Activated CD8-positive, alpha-beta T cell treated with anti-CD3 and anti-CD28 coated beads, Interleukin-2, amount 10 ng/mL, durations not matched to agents 7 days and 5 days (primary cell): ENCODE data around the gene RBFOX2. TPM values are rescaled to one million over a fixed set of nuclear protein-coding genes. Genes with fewer than 3 reads are reported as not detected.
"Not testable (repeated sequence)": the region's sequence is repeated elsewhere in the genome, so short reads cannot be mapped to it uniquely, and the experiment has no call there.

Source experiments
- ATAC-seq: fragments of 150-1000 bp; cut with Tn5 transposase; one replicate; pipeline ENCODE4 v1.10.0; 2021; ENCODE audit warnings: moderate library complexity
- CTCF ChIA-PET: fragments of 350-600 bp; sonication (Branson Sonifier 250); formaldehyde crosslinking; loops from one replicate; lab custom pipeline; 2021; ENCODE audit warnings: antibody characterized with exemption; lab: Charles Lee
- POLR2A ChIA-PET: fragments of 350-600 bp; sonication (Branson Sonifier 250); formaldehyde crosslinking; loops from one replicate; lab custom pipeline; 2021; ENCODE audit warnings: antibody characterized with exemption; lab: Charles Lee
- DNase-seq: peaks from one replicate; pipeline ENCODE4 v3.0.0-alpha.2; 2020
- H3K27ac Mint-ChIP-seq: one replicate; pipeline ENCODE4 v1.8.0; 2021; ENCODE audit warnings: mild to moderate bottlenecking, mixed read lengths
- H3K27me3 Mint-ChIP-seq: one replicate; pipeline ENCODE4 v1.8.0; 2021; ENCODE audit warnings: low read depth, mixed read lengths
- H3K36me3 Mint-ChIP-seq: one replicate; pipeline ENCODE4 v1.8.0; 2021; ENCODE audit warnings: low read depth, mixed read lengths
- H3K4me1 Mint-ChIP-seq: one replicate; pipeline ENCODE4 v1.8.0; 2021; ENCODE audit warnings: low read depth, mixed read lengths
- H3K4me3 Mint-ChIP-seq: one replicate; pipeline ENCODE4 v1.8.0; 2021; ENCODE audit warnings: mild to moderate bottlenecking, mixed read lengths
- H3K9me3 Mint-ChIP-seq: one replicate; pipeline ENCODE4 v1.8.0; 2022; ENCODE audit warnings: mixed read lengths; ENCODE audit not compliant: insufficient read depth
- total RNA-seq, 2 experiments: library from RNA; stranded (reverse); gene quantifications; one replicate each; pipeline ENCODE4 v1.2.3, GENCODE V29; 2021

Gene RBFOX2
- total RNA-seq, 2 experiments from 2014 or later, result 0.03 to 0.37 TPM

DNA sequence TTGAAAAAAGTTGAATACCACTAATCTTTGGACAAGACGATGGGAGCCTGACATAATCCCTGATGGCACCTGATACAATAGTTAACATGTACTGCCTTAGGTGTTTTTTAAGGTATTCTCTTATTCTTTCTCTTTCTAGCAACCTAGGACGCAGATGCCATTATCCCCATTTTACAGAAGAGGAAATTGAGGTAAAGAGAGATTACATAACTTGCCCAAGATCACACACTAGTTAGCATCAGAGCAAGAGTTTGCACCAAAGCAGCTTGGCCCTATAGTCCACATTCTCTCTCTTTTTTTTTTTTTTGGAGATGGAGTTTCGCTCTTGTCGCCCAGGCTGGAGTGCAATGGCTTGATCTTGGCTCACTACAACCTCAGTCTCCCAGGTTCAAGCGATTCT is 35.7 kb upstream of the RBFOX2 start:
- CTCF ChIA-PET, result interaction anchor here (1.1 to 3.7 kb wide), 11 partner anchors 8 to 251 kb away, joined by 3 to 55 read pairs (median 18); no protein-coding TSS in a partner anchor
- ATAC-seq (no peak), DNase-seq (no peak)
- Mint-ChIP-seq H3K36me3 (no peaks in the 10 kb centered on the region), H3K27ac (no peak overlapping the region), H3K27me3 (peaks cover 18% of the 10 kb centered on the region), H3K4me1 (peaks cover 11% of the 10 kb centered on the region), H3K9me3 (no peaks in the 10 kb centered on the region), H3K4me3 (no peak overlapping the region)
- POLR2A ChIA-PET, result no interaction called here

GRCh38 chr22:36056980-36057379 is 28.4 kb upstream of the RBFOX2 start:
- ATAC-seq, result no peak
- Mint-ChIP-seq H3K36me3 (no peaks in the 10 kb centered on the region), H3K27ac (no peak overlapping the region), H3K27me3 (peaks cover 7% of the 10 kb centered on the region), H3K4me1 (peaks cover 10% of the 10 kb centered on the region), H3K4me3 (no peak overlapping the region), H3K9me3 (no peaks in the 10 kb centered on the region)
- ChIA-PET POLR2A (no interaction called here), CTCF (interaction anchor here (4.5 kb wide), 1 partner anchor 9 kb away, joined by 55 read pairs; no protein-coding TSS in a partner anchor)
- DNase-seq, result no peak

DNA sequence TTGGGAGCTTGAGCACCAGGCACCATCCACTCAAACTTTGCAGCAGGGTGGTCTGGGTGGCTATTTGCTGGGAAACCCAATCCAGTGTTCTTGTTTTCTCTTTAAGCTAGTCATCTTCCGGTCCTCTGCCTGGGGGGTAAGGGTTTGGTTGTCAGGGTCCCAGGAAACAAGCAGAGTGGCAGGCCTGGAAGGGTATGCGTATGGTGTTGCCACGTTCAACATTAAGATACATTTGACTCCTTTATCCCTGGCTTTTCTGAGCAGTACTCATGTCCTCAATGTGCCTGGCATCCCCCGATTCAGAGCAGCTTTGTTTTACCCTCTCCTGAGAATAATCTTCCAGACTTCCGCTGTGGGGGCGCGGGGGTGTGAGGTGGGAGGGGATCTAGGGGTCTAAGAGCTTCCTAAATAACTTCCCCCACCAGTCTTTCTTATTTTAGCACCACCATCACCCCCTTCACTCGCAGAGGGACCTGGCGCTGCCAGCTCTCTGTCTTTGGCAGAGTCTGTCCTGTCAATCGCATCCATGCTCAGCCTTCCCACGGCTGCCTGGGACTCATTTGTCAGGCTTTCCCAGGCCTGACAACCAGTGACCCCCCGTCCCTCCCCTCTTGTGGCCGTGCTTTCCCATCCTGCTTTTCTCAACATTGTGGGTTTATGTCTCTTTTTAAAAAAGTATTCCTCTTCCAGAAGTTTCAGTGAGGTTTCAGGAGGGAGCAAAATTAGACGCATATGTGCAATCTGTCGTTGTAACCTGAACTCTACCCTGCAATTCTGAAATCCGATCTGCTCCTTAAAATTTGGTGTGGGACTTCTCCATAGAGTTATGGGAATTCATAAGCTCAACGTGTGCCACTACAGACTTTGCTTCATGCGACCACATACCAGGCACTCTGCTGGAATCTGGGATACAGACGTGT is 27.0 kb upstream of the RBFOX2 start:
- peaks cover 7% of the 10 kb centered on the region for H3K27me3 Mint-ChIP-seq
- H3K4me1 Mint-ChIP-seq, result peaks cover 10% of the 10 kb centered on the region
- no peaks in the 10 kb centered on the region for H3K9me3 Mint-ChIP-seq
- ChIA-PET POLR2A (no interaction called here), CTCF (interaction anchor here (0.6 to 4.5 kb wide), 2 partner anchors 10 to 19 kb away, joined by 3 to 55 read pairs; no protein-coding TSS in a partner anchor)
- H3K27ac Mint-ChIP-seq, result no peak overlapping the region
- ATAC-seq (no peak), DNase-seq (no peak)
- no peaks in the 10 kb centered on the region for H3K36me3 Mint-ChIP-seq
- no peak overlapping the region for H3K4me3 Mint-ChIP-seq

DNA sequence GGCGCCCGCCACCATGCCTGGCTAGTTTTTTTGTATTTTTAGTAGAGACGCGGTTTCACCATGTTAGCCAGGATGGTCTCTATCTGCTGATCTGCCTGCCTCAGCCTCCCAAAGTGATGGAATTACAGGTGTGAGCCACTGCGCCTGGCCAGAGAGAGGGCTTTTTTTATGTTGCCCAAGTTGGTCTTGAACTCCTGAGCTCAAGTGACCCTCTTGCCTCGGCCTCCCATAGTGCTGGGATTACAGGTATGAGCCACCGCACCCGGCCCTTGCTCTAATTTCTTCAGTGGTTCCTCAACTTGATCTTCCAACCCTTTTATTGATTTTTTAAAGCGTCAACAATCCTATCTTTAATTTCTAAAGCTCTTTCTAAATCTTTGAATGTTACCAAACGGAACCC is 25.8 kb upstream of the RBFOX2 start:
- not testable (repeated sequence) for ATAC-seq, H3K36me3 Mint-ChIP-seq, H3K4me3 Mint-ChIP-seq, DNase-seq, H3K9me3 Mint-ChIP-seq, H3K27me3 Mint-ChIP-seq, H3K27ac Mint-ChIP-seq
- CTCF ChIA-PET, result interaction anchor here (4.5 kb wide), 1 partner anchor 11 kb away, joined by 55 read pairs; no protein-coding TSS in a partner anchor
- H3K4me1 Mint-ChIP-seq, result peaks cover 10% of the 10 kb centered on the region
- POLR2A ChIA-PET, result interaction anchor here (0.7 kb wide), 1 partner anchor 11 kb away, joined by 4 read pairs; no protein-coding TSS in a partner anchor

DNA sequence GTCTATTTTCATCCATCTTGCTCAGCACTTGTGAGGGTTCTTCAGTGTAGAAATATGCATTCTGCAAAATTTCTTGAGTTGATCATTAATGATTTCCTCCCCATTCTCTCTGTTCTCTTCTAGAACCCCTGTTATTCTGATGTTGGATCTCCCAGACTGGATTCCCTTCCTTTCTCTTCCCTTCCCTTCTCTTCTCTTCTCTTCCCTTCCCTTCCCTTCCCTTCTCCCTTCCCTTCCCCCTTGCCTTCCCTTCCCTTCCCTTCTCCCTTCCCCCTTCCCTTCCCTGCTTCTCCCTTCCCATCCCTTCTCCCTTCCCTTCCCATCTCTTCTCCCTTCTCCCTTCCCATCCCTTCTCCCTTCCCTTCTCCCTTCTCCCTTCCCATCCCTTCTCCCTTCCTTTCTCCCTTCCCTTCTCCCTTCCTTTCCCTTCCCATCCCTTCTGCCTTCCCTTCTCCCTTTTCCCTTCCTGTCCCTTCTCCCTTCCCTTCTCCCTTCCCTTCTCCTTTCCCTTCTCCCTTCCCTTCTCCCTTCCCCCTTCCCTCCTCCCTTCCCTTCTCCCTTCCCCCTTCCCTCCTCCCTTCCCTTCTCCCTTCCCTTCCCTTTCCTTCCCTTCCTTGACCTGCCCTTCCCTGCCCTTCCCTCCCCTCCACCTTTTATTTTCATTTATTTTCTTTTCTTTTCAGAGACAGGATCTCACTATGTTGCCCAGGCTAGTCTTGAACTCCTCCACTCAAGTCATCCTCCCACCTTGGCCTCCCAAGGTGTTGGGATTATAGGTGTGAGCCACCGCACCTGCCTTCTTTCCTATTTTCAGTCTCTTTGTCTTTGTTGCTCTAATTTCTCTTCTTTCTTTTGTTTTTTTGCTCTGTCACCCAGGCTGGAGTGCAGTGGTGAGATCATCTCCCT is 24.9 kb upstream of the RBFOX2 start:
- Mint-ChIP-seq H3K9me3 (no peaks in the 10 kb centered on the region), H3K27ac (no peak overlapping the region), H3K36me3 (no peaks in the 10 kb centered on the region), H3K27me3 (peaks cover 7% of the 10 kb centered on the region), H3K4me1 (peaks cover 10% of the 10 kb centered on the region), H3K4me3 (no peak overlapping the region)
- ATAC-seq, result no peak
- no peak for DNase-seq
- ChIA-PET CTCF (interaction anchor here (1.8 to 4.5 kb wide), 2 partner anchors 12 kb away, joined by 20 to 55 read pairs; no protein-coding TSS in a partner anchor), POLR2A (no interaction called here)

DNA sequence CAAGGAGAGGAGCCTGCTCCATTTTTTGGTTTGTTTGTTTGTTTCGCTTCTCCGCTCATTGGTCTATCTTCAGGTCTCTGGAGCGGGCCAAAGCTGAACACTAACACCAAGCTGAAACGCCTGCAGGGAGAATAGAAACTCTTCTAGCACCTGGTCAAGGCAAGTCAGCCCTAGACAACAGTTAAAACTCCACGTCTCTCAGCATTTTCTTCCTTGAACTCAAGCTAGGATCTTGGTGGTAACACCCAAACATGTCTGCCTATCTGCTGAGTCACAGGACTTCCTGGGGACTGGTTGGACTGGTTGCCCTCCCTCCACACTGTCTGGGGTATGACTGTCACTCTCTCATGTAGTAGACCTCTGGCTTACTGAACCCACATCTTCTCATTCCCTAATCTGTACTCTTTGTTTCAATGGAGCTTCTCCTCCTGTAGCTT is 23.9 kb upstream of the RBFOX2 start:
- CTCF ChIA-PET, result interaction anchor here (1.8 kb wide), 1 partner anchor 13 kb away, joined by 20 read pairs; no protein-coding TSS in a partner anchor
- Mint-ChIP-seq H3K36me3 (no peaks in the 10 kb centered on the region), H3K4me3 (no peak overlapping the region), H3K9me3 (no peaks in the 10 kb centered on the region), H3K27ac (no peak overlapping the region), H3K27me3 (peaks cover 5% of the 10 kb centered on the region), H3K4me1 (peaks cover 10% of the 10 kb centered on the region)
- ATAC-seq (peak; percentile 47), DNase-seq (peak; percentile 24)
- POLR2A ChIA-PET, result no interaction called here

DNA sequence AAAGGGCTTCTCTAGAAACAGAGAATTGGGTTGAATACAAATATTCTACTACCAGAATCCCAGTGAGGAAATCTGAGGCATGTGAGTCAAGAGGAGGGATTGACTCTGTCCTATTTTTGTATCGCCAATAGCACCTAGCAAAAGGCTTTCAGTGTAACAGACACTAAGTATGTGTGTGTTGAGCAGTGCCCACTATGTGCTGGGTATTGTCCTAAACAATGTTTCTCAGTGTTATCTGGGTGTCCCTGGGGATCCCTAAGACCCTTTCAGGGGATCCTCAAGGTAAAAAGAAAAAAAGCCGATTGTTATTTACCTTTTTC is 21.0 kb upstream of the RBFOX2 start:
- H3K4me1 Mint-ChIP-seq, result peaks cover 10% of the 10 kb centered on the region
- no peaks in the 10 kb centered on the region for H3K27me3 Mint-ChIP-seq
- DNase-seq (no peak), ATAC-seq (no peak)
- no peaks in the 10 kb centered on the region for H3K9me3 Mint-ChIP-seq
- POLR2A ChIA-PET, result no interaction called here
- H3K27ac Mint-ChIP-seq, result no peak overlapping the region
- H3K4me3 Mint-ChIP-seq, result no peak overlapping the region
- CTCF ChIA-PET, result no interaction called here
- no peaks in the 10 kb centered on the region for H3K36me3 Mint-ChIP-seq

GRCh38 chr22:36048911-36049677 is 20.5 kb upstream of the RBFOX2 start:
- Mint-ChIP-seq H3K4me3 (no peak overlapping the region), H3K27ac (no peak overlapping the region), H3K4me1 (peaks cover 10% of the 10 kb centered on the region), H3K36me3 (no peaks in the 10 kb centered on the region), H3K9me3 (no peaks in the 10 kb centered on the region), H3K27me3 (no peaks in the 10 kb centered on the region)
- DNase-seq, result no peak
- no peak for ATAC-seq
- ChIA-PET POLR2A (no interaction called here), CTCF (interaction anchor here (0.7 kb wide), 1 partner anchor 16 kb away, joined by 3 read pairs; no protein-coding TSS in a partner anchor)

GRCh38 chr22:36044517-36044916 is 15.9 kb upstream of the RBFOX2 start:
- H3K36me3 Mint-ChIP-seq, DNase-seq, POLR2A ChIA-PET, H3K4me3 Mint-ChIP-seq, H3K27ac Mint-ChIP-seq, CTCF ChIA-PET, H3K4me1 Mint-ChIP-seq, ATAC-seq, H3K9me3 Mint-ChIP-seq: not testable (repeated sequence)
- peaks cover 10% of the 10 kb centered on the region for H3K27me3 Mint-ChIP-seq

GRCh38 chr22:36042240-36042639 is 13.6 kb upstream of the RBFOX2 start:
- Mint-ChIP-seq H3K4me1 (no peaks in the 10 kb centered on the region), H3K9me3 (no peaks in the 10 kb centered on the region), H3K27ac (no peak overlapping the region), H3K36me3 (no peaks in the 10 kb centered on the region), H3K27me3 (peaks cover 19% of the 10 kb centered on the region), H3K4me3 (no peak overlapping the region)
- DNase-seq (no peak), ATAC-seq (no peak)
- ChIA-PET POLR2A (no interaction called here), CTCF (interaction anchor here (1.1 kb wide), 1 partner anchor 23 kb away, joined by 3 read pairs; no protein-coding TSS in a partner anchor)

DNA sequence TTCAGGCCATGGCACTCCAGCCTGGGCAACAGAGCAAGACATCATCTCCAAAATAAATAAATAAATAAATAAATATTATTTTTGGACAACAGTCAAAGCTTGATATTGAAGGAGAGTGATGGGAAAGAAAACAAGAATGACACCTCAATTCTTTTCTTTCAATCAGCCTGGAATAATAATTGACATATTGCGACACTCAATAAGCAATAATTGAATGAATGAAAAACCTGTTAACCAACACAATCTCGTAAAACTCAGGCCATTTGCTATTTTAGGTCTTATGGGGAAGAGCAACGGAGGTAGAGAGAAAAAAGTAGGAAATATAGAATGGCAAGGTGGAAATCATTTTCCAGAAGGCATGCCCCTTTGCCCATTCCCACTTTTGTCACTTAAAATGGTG is 10.5 kb upstream of the RBFOX2 start:
- Mint-ChIP-seq H3K4me3 (no peak overlapping the region), H3K27ac (no peak overlapping the region), H3K36me3 (no peaks in the 10 kb centered on the region), H3K9me3 (no peaks in the 10 kb centered on the region), H3K4me1 (no peaks in the 10 kb centered on the region), H3K27me3 (peaks cover 26% of the 10 kb centered on the region)
- POLR2A ChIA-PET, result no interaction called here
- CTCF ChIA-PET, result interaction anchor here (1.5 kb wide), 1 partner anchor 26 kb away, joined by 5 read pairs; no protein-coding TSS in a partner anchor
- ATAC-seq (no peak), DNase-seq (no peak)
